ENCODE data around the gene CMIP. TPM values are rescaled to one million over a fixed set of nuclear protein-coding genes. Genes with fewer than 3 reads are reported as not detected.

The CMIP gene
- total RNA-seq, 4 donors from 2014 or later, result 15.5 to 65.9 (median 20.2) TPM

GRCh38 chr16:81556715-81557284 lies 112.2 kb downstream of the CMIP start:
- no peak for TF ChIP-seq POLR2A (IDR thresholded peaks at IDR 0.05)
- 90 to 93% methylated on average over 13 of the region's 13 CpGs for WGBS, 2 donors
- Histone ChIP-seq H3K27me3 (no peaks in the 10 kb centered on the region), H3K4me1 (peaks cover 17 to 18% of the 10 kb centered on the region in 2 donors), H3K36me3 (no peaks in the 10 kb centered on the region), H3K4me3 (replicated peaks in 1 of 3) (no peak overlapping the region), H3K9me3 (no peaks in the 10 kb centered on the region), H3K27ac (no peak overlapping the region)
- intact Hi-C loops (cut with DNase I), result no loop called here
- no peak for DNase-seq

GRCh38 chr16:81558077-81558443 lies 113.5 kb downstream of the CMIP start:
- H3K4me3 ChIP-seq (replicated peaks in 1 of 3), result no peak overlapping the region
- WGBS, 2 donors, result 89 to 93% methylated on average over 15 of the region's 15 CpGs
- DNase-seq, result no peak
- intact Hi-C loops (cut with DNase I), result no loop called here
- no peaks in the 10 kb centered on the region for H3K9me3 ChIP-seq
- TF ChIP-seq POLR2A (IDR thresholded peaks at IDR 0.05) (no peak), CTCF (IDR thresholded peaks at IDR 0.05) (no peak)
- no peaks in the 10 kb centered on the region for H3K36me3 ChIP-seq
- no peak overlapping the region for H3K27ac ChIP-seq
- no peaks in the 10 kb centered on the region for H3K27me3 ChIP-seq
- peaks cover 8 to 13% of the 10 kb centered on the region in 2 donors for H3K4me1 ChIP-seq

GRCh38 chr16:81558444-81559175 lies 114.0 kb downstream of the CMIP start:
- no peak overlapping the region for H3K27ac ChIP-seq
- 51 to 79% methylated on average over 11 to 16 of the region's 16 CpGs for WGBS, 2 donors

GRCh38 chr16:81560979-81561657 lies 116.5 kb downstream of the CMIP start:
- intact Hi-C loops (cut with DNase I), result no loop called here
- no peak for DNase-seq
- Histone ChIP-seq H3K27ac (no peak overlapping the region), H3K4me1 (peaks cover 5 to 6% of the 10 kb centered on the region in 2 donors), H3K9me3 (no peaks in the 10 kb centered on the region), H3K36me3 (no peaks in the 10 kb centered on the region), H3K27me3 (no peaks in the 10 kb centered on the region), H3K4me3 (replicated peaks in 1 of 3) (no peak overlapping the region)
- TF ChIP-seq CTCF (IDR thresholded peaks at IDR 0.05) (no peak), POLR2A (IDR thresholded peaks at IDR 0.05) (no peak)
- whole genome bisulfite sequencing, 2 donors, result 87 to 96% methylated on average over 8 of the region's 8 CpGs

More at GRCh38 chr16:81558444-81559175, 114.0 kb downstream of the CMIP start:
- Histone ChIP-seq H3K36me3 (no peaks in the 10 kb centered on the region), H3K27me3 (no peaks in the 10 kb centered on the region), H3K4me3 (replicated peaks in 1 of 3) (no peak overlapping the region), H3K9me3 (no peaks in the 10 kb centered on the region), H3K4me1 (peaks cover 3 to 8% of the 10 kb centered on the region in 2 donors)
- no peak for TF ChIP-seq POLR2A (IDR thresholded peaks at IDR 0.05)
- TF ChIP-seq CTCF (IDR thresholded peaks at IDR 0.05), result no peak
- DNase-seq, result peak; percentile 15 to 48
- intact Hi-C loops (cut with DNase I), result no loop called here

GRCh38 chr16:81562174-81562849 lies 117.7 kb downstream of the CMIP start:
- Histone ChIP-seq H3K36me3 (no peaks in the 10 kb centered on the region), H3K27me3 (no peaks in the 10 kb centered on the region), H3K4me3 (replicated peaks in 1 of 3) (no peak overlapping the region), H3K4me1 (peaks cover 5 to 6% of the 10 kb centered on the region in 2 donors), H3K27ac (no peak overlapping the region), H3K9me3 (no peaks in the 10 kb centered on the region)
- no peak for DNase-seq
- intact Hi-C loops (cut with DNase I), result no loop called here
- 87% methylated on average over 7 to 8 of the region's 8 CpGs for WGBS, 2 donors
- TF ChIP-seq POLR2A (IDR thresholded peaks at IDR 0.05) (no peak), CTCF (IDR thresholded peaks at IDR 0.05) (no peak)

Data from thyroid gland (tissue), 4 donors.